Stimulated activated CD4-positive, alpha-beta T cell treated with anti-CD3 and anti-CD28 coated beads, TNF-alpha, amount 100 ng/mL, for 1 hour (primary cell): ENCODE data around the gene SLC6A20.

ENCODE experiments used
- DNase-seq, 3 donors: peaks; one replicate each; pipeline ENCODE4 v3.0.0-alpha.2; 2020; ENCODE audit warnings: low read depth in 3 of 3, low spot score in 1 of 3

The SLC6A20 gene

GRCh38 chr3:45730409-45731154, 65.8 kb downstream of the SLC6A20 start:
- DNase-seq = no peak

GRCh38 chr3:45729614-45730013, 66.7 kb downstream of the SLC6A20 start:
- DNase-seq = no peak

- no peak for DNase-seq
Measured at GRCh38 chr3:45724911-45725310, 71.4 kb downstream of the SLC6A20 start.

- DNase-seq = no peak
Measured at GRCh38 chr3:45719655-45720487, 76.5 kb downstream of the SLC6A20 start.

- DNase-seq = no peak
Measured at GRCh38 chr3:45716790-45717336, 79.5 kb downstream of the SLC6A20 start.

GRCh38 chr3:45715945-45716344, 80.4 kb downstream of the SLC6A20 start:
- no peak for DNase-seq

GRCh38 chr3:45712434-45713110, 83.8 kb downstream of the SLC6A20 start:
- DNase-seq = no peak

- no peak for DNase-seq
Measured at GRCh38 chr3:45711931-45712330, 84.4 kb downstream of the SLC6A20 start.

- no peak for DNase-seq
Measured at GRCh38 chr3:45705839-45706808, 90.2 kb downstream of the SLC6A20 start.
